ENCODE results near the gene ADAMTS9.

ADAMTS9 gene

GRCh38 chr3:64677961-64678716 is 9.7 kb downstream of the ADAMTS9 start:
- DNase-seq (ENCODE audit: low read depth in 1 of 2, low spot score in 1 of 2): no peak
- in situ Hi-C loops (cut with HindIII; ENCODE audit: low pct_unique_long_range_greater_than_20kb, low sequenced_read_pairs): no loop called here
- TF ChIP-seq JUND (IDR thresholded peaks at IDR 0.05; ENCODE audit: low read depth): no peak

- no peak for TF ChIP-seq JUND (IDR thresholded peaks at IDR 0.05; ENCODE audit: low read depth)
- DNase-seq (ENCODE audit: low read depth in 1 of 2, low spot score in 1 of 2): no peak
- in situ Hi-C loops (cut with HindIII; ENCODE audit: low pct_unique_long_range_greater_than_20kb, low sequenced_read_pairs): no loop called here
Measured at GRCh38 chr3:64676831-64677230, 11.0 kb downstream of the ADAMTS9 start.

- TF ChIP-seq JUND (IDR thresholded peaks at IDR 0.05; ENCODE audit: low read depth): no peak
- DNase-seq (ENCODE audit: low read depth in 1 of 2, low spot score in 1 of 2): no peak
- in situ Hi-C loops (cut with HindIII; ENCODE audit: low pct_unique_long_range_greater_than_20kb, low sequenced_read_pairs): no loop called here
Measured at GRCh38 chr3:64675687-64676247, 12.0 kb downstream of the ADAMTS9 start.

GRCh38 chr3:64674591-64675076 is 13.2 kb downstream of the ADAMTS9 start:
- TF ChIP-seq JUND (IDR thresholded peaks at IDR 0.05; ENCODE audit: low read depth): no peak
- DNase-seq (ENCODE audit: low read depth in 1 of 2, low spot score in 1 of 2): no peak

GRCh38 chr3:64673159-64673715 is 14.6 kb downstream of the ADAMTS9 start:
- no peak for TF ChIP-seq JUND (IDR thresholded peaks at IDR 0.05; ENCODE audit: low read depth)
- in situ Hi-C loops (cut with HindIII; ENCODE audit: low pct_unique_long_range_greater_than_20kb, low sequenced_read_pairs): no loop called here
- DNase-seq (ENCODE audit: low read depth in 1 of 2, low spot score in 1 of 2): no peak

More at GRCh38 chr3:64674591-64675076, 13.2 kb downstream of the ADAMTS9 start:
- in situ Hi-C loops (cut with HindIII; ENCODE audit: low pct_unique_long_range_greater_than_20kb, low sequenced_read_pairs): no loop called here

GRCh38 chr3:64668582-64669510 is 19.0 kb downstream of the ADAMTS9 start:
- DNase-seq (ENCODE audit: low read depth in 1 of 2, low spot score in 1 of 2): no peak
- TF ChIP-seq JUND (IDR thresholded peaks at IDR 0.05; ENCODE audit: low read depth): no peak
- in situ Hi-C loops (cut with HindIII; ENCODE audit: low pct_unique_long_range_greater_than_20kb, low sequenced_read_pairs): no loop called here

GRCh38 chr3:64667887-64668581 is 19.8 kb downstream of the ADAMTS9 start:
- in situ Hi-C loops (cut with HindIII; ENCODE audit: low pct_unique_long_range_greater_than_20kb, low sequenced_read_pairs): no loop called here
- no peak for TF ChIP-seq JUND (IDR thresholded peaks at IDR 0.05; ENCODE audit: low read depth)
- no peak for DNase-seq (ENCODE audit: low read depth in 1 of 2, low spot score in 1 of 2)

- no peak for TF ChIP-seq JUND (IDR thresholded peaks at IDR 0.05; ENCODE audit: low read depth)
- DNase-seq (ENCODE audit: low read depth in 1 of 2, low spot score in 1 of 2): no peak
- in situ Hi-C loops (cut with HindIII; ENCODE audit: low pct_unique_long_range_greater_than_20kb, low sequenced_read_pairs): no loop called here
Measured at GRCh38 chr3:64667138-64667537, 20.7 kb downstream of the ADAMTS9 start.

GRCh38 chr3:64666171-64666588 is 21.6 kb downstream of the ADAMTS9 start:
- no peak for DNase-seq (ENCODE audit: low read depth in 1 of 2, low spot score in 1 of 2)
- TF ChIP-seq JUND (IDR thresholded peaks at IDR 0.05; ENCODE audit: low read depth): no peak
- in situ Hi-C loops (cut with HindIII; ENCODE audit: low pct_unique_long_range_greater_than_20kb, low sequenced_read_pairs): no loop called here

- TF ChIP-seq JUND (IDR thresholded peaks at IDR 0.05; ENCODE audit: low read depth): no peak
- in situ Hi-C loops (cut with HindIII; ENCODE audit: low pct_unique_long_range_greater_than_20kb, low sequenced_read_pairs): no loop called here
- no peak for DNase-seq (ENCODE audit: low read depth in 1 of 2, low spot score in 1 of 2)
Measured at GRCh38 chr3:64664397-64664796, 23.4 kb downstream of the ADAMTS9 start.

- in situ Hi-C loops (cut with HindIII; ENCODE audit: low pct_unique_long_range_greater_than_20kb, low sequenced_read_pairs): no loop called here
- no peak for DNase-seq (ENCODE audit: low read depth in 1 of 2, low spot score in 1 of 2)
Measured at GRCh38 chr3:64659617-64659978, 28.2 kb downstream of the ADAMTS9 start.

GRCh38 chr3:64658001-64658400 is 29.8 kb downstream of the ADAMTS9 start:
- in situ Hi-C loops (cut with HindIII; ENCODE audit: low pct_unique_long_range_greater_than_20kb, low sequenced_read_pairs): no loop called here
- no peak for TF ChIP-seq JUND (IDR thresholded peaks at IDR 0.05; ENCODE audit: low read depth)

More at GRCh38 chr3:64659617-64659978, 28.2 kb downstream of the ADAMTS9 start:
- TF ChIP-seq JUND (IDR thresholded peaks at IDR 0.05; ENCODE audit: low read depth): no peak

More at GRCh38 chr3:64658001-64658400, 29.8 kb downstream of the ADAMTS9 start:
- no peak for DNase-seq (ENCODE audit: low read depth in 1 of 2, low spot score in 1 of 2)

Measured in T47D (cell line).